H1 (cell line): ENCODE data around the gene TSPAN15. TPM values are rescaled to one million over a fixed set of nuclear protein-coding genes. Genes with fewer than 3 reads are reported as not detected.
"Not testable (repeated sequence)": the region's sequence is repeated elsewhere in the genome, so short reads cannot be mapped to it uniquely, and the experiment has no call there.

Experiments
- CTCF ChIA-PET: fragments of 300-600 bp; sonication (Branson Sonifier 250); formaldehyde crosslinking; loops from one replicate; lab custom pipeline; 2021; ENCODE audit not compliant: partially characterized antibody; lab: Charles Lee
- POLR2A ChIA-PET: fragments of 300-600 bp; sonication (Branson Sonifier 250); formaldehyde crosslinking; loops from one replicate; lab custom pipeline; 2021; ENCODE audit warnings: inconsistent platforms; ENCODE audit not compliant: partially characterized antibody; lab: Charles Lee
- DNase-seq, 2 experiments: peaks; one replicate each; pipeline versions ENCODE4 v3.0.0 to v3.0.0-alpha.2; 2010 to 2022; ENCODE audit warnings: low spot score in 2 of 2, low read depth in 1 of 2, mixed read lengths in 1 of 2
- FAIRE-seq: peaks from 2 replicates; lab custom pipeline; 2011; peaks lifted over from hg19 to GRCh38; lab: Jason Lieb, UNC
- H2AFZ ChIP-seq: 2 replicates; pipeline ENCODE4 v1.8.1; 2012; ENCODE audit warnings: low read length, inconsistent platforms
- H2AK5ac ChIP-seq: 2 replicates; pipeline ENCODE4 v1.6.1; 2013; ENCODE audit warnings: low read depth, low read length
- H2BK120ac ChIP-seq: replicated peaks from 2 replicates; pipeline ENCODE3; 2013; ENCODE audit warnings: low read depth, low read length, inconsistent platforms
- H2BK12ac ChIP-seq: 2 replicates; pipeline ENCODE4 v1.6.1; 2013; ENCODE audit warnings: low read depth, low read length
- H2BK15ac ChIP-seq: 2 replicates; pipeline ENCODE4 v1.6.1; 2013; ENCODE audit warnings: low read length
- H2BK20ac ChIP-seq: 2 replicates; pipeline ENCODE4 v1.6.1; 2013; ENCODE audit warnings: low read length
- H2BK5ac ChIP-seq: 2 replicates; pipeline ENCODE4 v1.6.1; 2013; ENCODE audit warnings: low read depth, low read length
- H3K14ac ChIP-seq: 2 replicates; pipeline ENCODE4 v1.6.1; 2013; ENCODE audit warnings: inconsistent platforms; ENCODE audit not compliant: insufficient read length
- H3K18ac ChIP-seq: 2 replicates; pipeline ENCODE4 v1.6.1; 2013; ENCODE audit warnings: low read length; ENCODE audit errors: extremely low read depth
- H3K23ac ChIP-seq: 2 replicates; pipeline ENCODE4 v1.6.1; 2013; ENCODE audit warnings: inconsistent platforms; ENCODE audit not compliant: insufficient read length
- H3K23me2 ChIP-seq: 2 replicates; pipeline ENCODE4 v1.6.1; 2013; ENCODE audit warnings: low read depth, low read length
- H3K27ac ChIP-seq: 2 replicates; pipeline ENCODE4 v1.6.1; 2011; ENCODE audit warnings: low read depth, low read length, inconsistent platforms
- H3K27me3 ChIP-seq, 4 experiments: replicated peaks in 1 of 4; 1 replicate in 1 of 4; 2 replicates in 3 of 4; pipeline versions ENCODE4 v1.6.1 to v1.8.1; 2011 to 2013; ENCODE audit warnings: low read length in 3 of 4, mild to moderate bottlenecking in 3 of 4, inconsistent platforms in 2 of 4, mixed read lengths in 2 of 4, moderate library complexity in 1 of 4; ENCODE audit not compliant: control insufficient read depth in 3 of 4, insufficient read depth in 3 of 4; ENCODE audit errors: extremely low read depth in 1 of 4
- H3K36me3 ChIP-seq, 4 experiments: 2 replicates each; pipeline versions ENCODE4 v1.6.1 to v1.8.1; 2011 to 2013; ENCODE audit warnings: mild to moderate bottlenecking in 4 of 4, low read length in 3 of 4, moderate library complexity in 2 of 4, control low read depth in 1 of 4, inconsistent platforms in 1 of 4; ENCODE audit not compliant: insufficient read depth in 4 of 4, control insufficient read depth in 2 of 4
- H3K4ac ChIP-seq: replicated peaks from 2 replicates; pipeline ENCODE3; 2013; ENCODE audit warnings: low read length, low read depth, mixed read lengths, inconsistent platforms; ENCODE audit not compliant: insufficient read length
- H3K4me1 ChIP-seq, 4 experiments: replicated peaks in 1 of 4; 1 replicate in 1 of 4; 2 replicates in 3 of 4; pipeline versions ENCODE4 v1.6.1 to v1.8.1; 2011 to 2013; ENCODE audit warnings: low read length in 3 of 4, inconsistent platforms in 2 of 4, mixed read lengths in 1 of 4; ENCODE audit not compliant: insufficient read depth in 4 of 4, control insufficient read depth in 3 of 4
- H3K4me2 ChIP-seq, 2 experiments: 2 replicates each; pipeline versions ENCODE4 v1.6.1 to v1.8.1; 2011 to 2013; ENCODE audit warnings: low read depth in 2 of 2, low read length in 2 of 2, control low read depth in 1 of 2, inconsistent platforms in 1 of 2, mild to moderate bottlenecking in 1 of 2; ENCODE audit not compliant: insufficient read depth in 1 of 2
- H3K4me3 ChIP-seq, 4 experiments: fragments of 200-600, 300-600 bp in 1 of 4; sonication (generic), shearing (Covaris generic), sonication (Bioruptor Twin) in 1 of 4; 2 replicates each; pipeline versions ENCODE4 v1.5.1 to v1.8.1; 2011 to 2016; ENCODE audit warnings: low read length in 4 of 4, low read depth in 3 of 4, control low read depth in 2 of 4, inconsistent platforms in 2 of 4, mild to moderate bottlenecking in 2 of 4, mixed read lengths in 1 of 4, moderate library complexity in 1 of 4; ENCODE audit not compliant: insufficient read depth in 2 of 4; ENCODE audit errors: extremely low read depth in 1 of 4
- H3K56ac ChIP-seq: replicated peaks from 2 replicates; pipeline ENCODE3; 2013; ENCODE audit warnings: low read depth, mild to moderate bottlenecking, mixed read lengths, low read length, inconsistent platforms; ENCODE audit not compliant: insufficient read length
- H3K79me1 ChIP-seq: 2 replicates; pipeline ENCODE4 v1.6.1; 2013; ENCODE audit warnings: low read depth, low read length, control low read depth
- H3K79me2 ChIP-seq, 2 experiments: 2 replicates each; pipeline versions ENCODE4 v1.6.1 to v1.8.1; 2012 to 2013; ENCODE audit warnings: low read length in 2 of 2, mild to moderate bottlenecking in 2 of 2, inconsistent platforms in 1 of 2; ENCODE audit not compliant: insufficient read depth in 2 of 2, control insufficient read depth in 1 of 2
- H3K9ac ChIP-seq, 4 experiments: replicated peaks in 1 of 4; 1 replicate in 1 of 4; 2 replicates in 3 of 4; pipeline versions ENCODE4 v1.6.1 to v1.8.1; 2011 to 2013; ENCODE audit warnings: low read depth in 3 of 4, low read length in 3 of 4, control low read depth in 2 of 4, mild to moderate bottlenecking in 2 of 4, moderate library complexity in 2 of 4, inconsistent platforms in 1 of 4; ENCODE audit errors: extremely low read depth in 1 of 4
- H3K9me3 ChIP-seq, 2 experiments: 2 replicates each; pipeline versions ENCODE4 v1.6.1 to v1.8.1; 2012 to 2013; ENCODE audit warnings: mild to moderate bottlenecking in 2 of 2, moderate library complexity in 2 of 2, control low read depth in 1 of 2, inconsistent platforms in 1 of 2, low read depth in 1 of 2, low read length in 1 of 2, mixed read lengths in 1 of 2; ENCODE audit not compliant: insufficient read depth in 2 of 2
- H4K20me1 ChIP-seq, 2 experiments: replicated peaks in 1 of 2; 2 replicates each; pipeline versions ENCODE3 to v1.8.1; 2011 to 2013; ENCODE audit warnings: inconsistent platforms in 2 of 2, low read length in 2 of 2, mild to moderate bottlenecking in 1 of 2; ENCODE audit not compliant: insufficient read depth in 2 of 2, control insufficient read depth in 1 of 2
- H4K5ac ChIP-seq: 2 replicates; pipeline ENCODE4 v1.6.1; 2013; ENCODE audit warnings: low read length, low read depth, mixed read lengths, inconsistent platforms; ENCODE audit not compliant: insufficient read length
- H4K8ac ChIP-seq: 2 replicates; pipeline ENCODE4 v1.8.0; 2013; ENCODE audit warnings: mild to moderate bottlenecking, moderate library complexity, low read length, inconsistent platforms; ENCODE audit not compliant: insufficient read depth; ENCODE audit errors: extremely low read depth
- H4K91ac ChIP-seq: replicated peaks from 2 replicates; pipeline ENCODE3; 2013; ENCODE audit warnings: low read length, mixed read lengths, inconsistent platforms; ENCODE audit not compliant: insufficient read length
- WGBS, 2 experiments: shearing (Covaris generic) in 1 of 2; methylation state at CpG; one replicate each; pipeline versions ENCODE4 v1.1.6 to v1.1.7; 2013 to 2015; ENCODE audit warnings: low lambda C conversion rate in 2 of 2, mixed read lengths in 2 of 2, inconsistent platforms in 1 of 2, low coverage in 1 of 2, missing lambda C conversion rate in 1 of 2; ENCODE audit not compliant: insufficient replicate concordance in 2 of 2, insufficient coverage in 1 of 2, insufficient read length in 1 of 2; ENCODE audit errors: extremely low coverage in 1 of 2, missing lambda C conversion rate in 1 of 2; 5-methylcytosine and 5-hydroxymethylcytosine counted together
- polyA plus RNA-seq, 7 experiments: library from polyadenylated mRNA; depleted of rRNA in 3 of 7; stranded (reverse) in 5 of 7; unstranded in 2 of 7; fragments of >200 nt in 5 of 7; fragments of 200-250 nt in 2 of 7; gene quantifications; 1 replicate in 5 of 7; 2 replicates in 1 of 7; 4 replicates in 1 of 7; pipeline versions ENCODE4 v1.2.1 to v1.2.3, GENCODE V29; 2011 to 2013; ENCODE audit warnings: missing spikeins in 2 of 7, mixed read lengths in 2 of 7
- total RNA-seq: library from RNA; stranded (reverse); fragmentation: NEBNext Ultra II Directional; extraction: Animal tissue kit (Norgen Biotek cat#: 25700); gene quantifications from 2 replicates; pipeline ENCODE4 v1.2.1, GENCODE V29; 2021

The TSPAN15 gene
- total and polyA plus RNA-seq, 2 of the 8 experiments (the other 6 are each of a cell fraction or from before 2014, with no cell fraction given), result 9.7 to 20.0 TPM

DNA sequence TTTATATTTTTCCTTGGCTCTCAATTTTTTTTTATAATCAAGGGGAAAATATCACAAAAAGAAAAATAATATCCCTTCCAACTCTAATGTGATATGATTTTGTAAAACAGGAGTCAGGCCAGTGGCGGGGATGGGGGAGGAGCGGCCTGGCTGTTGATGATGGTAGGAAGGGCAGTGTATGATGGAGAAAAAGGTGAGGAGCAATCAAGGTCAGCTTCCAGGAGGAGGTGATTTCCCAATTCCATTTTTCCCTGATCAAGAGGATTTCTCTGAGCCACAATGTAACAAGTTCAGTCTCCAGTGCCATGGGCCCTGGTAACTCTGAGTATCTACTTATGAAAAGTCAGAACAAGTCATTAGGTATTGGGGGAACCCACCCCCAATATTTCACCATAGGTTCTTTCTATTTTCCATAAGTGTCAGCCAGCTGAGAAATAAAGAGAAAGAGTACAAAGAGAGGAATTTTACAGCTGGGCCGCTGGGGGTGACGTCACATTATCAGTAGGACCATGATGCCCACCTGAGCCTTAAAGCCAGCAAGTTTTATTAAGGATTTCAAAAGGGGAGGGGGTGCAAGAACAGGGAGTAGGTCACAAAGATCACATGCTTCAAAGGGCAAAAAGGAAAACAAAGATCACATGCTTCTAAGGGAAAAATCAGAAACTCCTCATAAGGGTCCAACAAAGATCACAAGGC is 37.0 kb downstream of the TSPAN15 start:
- H4K20me1 ChIP-seq, H2BK15ac ChIP-seq, H3K14ac ChIP-seq, H3K9ac ChIP-seq, POLR2A ChIA-PET, H3K27me3 ChIP-seq, H2AFZ ChIP-seq, H2BK12ac ChIP-seq, H3K56ac ChIP-seq, H3K18ac ChIP-seq, H3K27ac ChIP-seq, H3K79me1 ChIP-seq, H2BK20ac ChIP-seq, H3K4me3 ChIP-seq, DNase-seq, H3K4ac ChIP-seq, H4K5ac ChIP-seq, FAIRE-seq, H3K23me2 ChIP-seq, H4K91ac ChIP-seq, H3K4me2 ChIP-seq, H3K79me2 ChIP-seq, H4K8ac ChIP-seq, H2BK120ac ChIP-seq, H3K4me1 ChIP-seq, H2BK5ac ChIP-seq, H3K23ac ChIP-seq, H2AK5ac ChIP-seq, H3K36me3 ChIP-seq: not testable (repeated sequence)
- peaks cover 16 to 17% of the 10 kb centered on the region in 2 experiments for H3K9me3 ChIP-seq
- 74% methylated on average over 4 of the region's 4 CpGs; no CpG with 5 or more reads in 1 of the 2 experiments for WGBS, 2 experiments
- CTCF ChIA-PET, result interaction anchor here (5.0 kb wide), 1 partner anchor 38 kb away, joined by 24 read pairs; the partner anchor contains the start of gene TSPAN15
